Posterior cingulate gyrus (tissue), 11 donors: ENCODE measurements around the gene SSU72.
A peak's percentile ranks its signal among the peaks of the same experiment; 100 is the strongest.

ENCODE experiments used
- DNase-seq, 10 donors: peaks; one replicate each; pipeline versions ENCODE4 v3.0.0 to v3.0.0-alpha.2; 2020 to 2021; ENCODE audit warnings: mixed read lengths in 3 of 10
- intact Hi-C: fragments of 100-400 bp; cut with DNase I; formaldehyde crosslinking; loops from one replicate; pipeline ENCODE4 v1.15.1; 2023

Gene SSU72

DNA sequence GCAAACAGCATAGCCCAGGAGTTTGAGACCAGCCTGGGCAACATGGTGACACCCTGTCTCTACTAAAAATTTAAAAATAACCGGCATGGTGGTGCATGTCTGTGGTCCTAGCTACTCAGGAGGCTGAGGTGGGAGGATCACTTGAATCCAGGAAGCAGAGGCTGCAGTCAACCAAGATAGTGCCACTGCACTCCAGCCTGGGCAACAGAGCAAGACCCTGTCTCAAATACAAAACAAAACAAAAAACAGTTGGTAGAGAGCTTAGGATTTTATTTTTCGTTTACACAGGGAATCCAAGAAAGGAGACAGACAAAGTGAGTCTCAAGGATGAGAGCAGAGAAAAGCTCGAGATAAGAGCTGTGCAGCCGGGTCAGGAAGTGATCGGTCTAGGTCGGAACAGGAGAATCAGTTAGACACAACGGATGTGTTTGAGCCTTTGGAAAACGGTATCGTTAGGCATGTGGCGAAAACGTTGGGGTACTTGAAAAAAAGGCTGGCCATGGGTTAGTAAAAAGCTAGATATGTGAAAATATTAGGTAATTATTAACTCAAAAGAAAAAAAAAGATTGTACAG, 38.9 kb upstream of the SSU72 start:
- DNase-seq, result no peak
- intact Hi-C loops, result loop anchor here (2.0 kb wide), 1 partner anchor 39 kb away; the partner anchor contains the start of gene SSU72

DNA sequence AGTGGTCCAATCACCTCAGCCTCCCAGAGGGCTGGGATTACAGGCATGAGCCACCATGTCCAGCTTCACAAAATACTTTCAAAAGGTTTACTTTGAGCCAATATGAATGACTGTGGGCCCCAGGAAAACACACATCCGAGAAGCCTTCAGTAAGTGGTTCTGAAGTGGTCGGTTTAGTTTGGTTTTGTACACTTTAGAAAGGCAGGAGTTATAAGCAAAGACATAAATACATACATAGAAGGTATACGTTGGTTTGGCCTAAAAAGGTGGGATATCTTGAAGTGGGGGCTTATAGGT, 37.4 kb upstream of the SSU72 start:
- intact Hi-C loops, result no loop called here
- DNase-seq, result no peak

DNA sequence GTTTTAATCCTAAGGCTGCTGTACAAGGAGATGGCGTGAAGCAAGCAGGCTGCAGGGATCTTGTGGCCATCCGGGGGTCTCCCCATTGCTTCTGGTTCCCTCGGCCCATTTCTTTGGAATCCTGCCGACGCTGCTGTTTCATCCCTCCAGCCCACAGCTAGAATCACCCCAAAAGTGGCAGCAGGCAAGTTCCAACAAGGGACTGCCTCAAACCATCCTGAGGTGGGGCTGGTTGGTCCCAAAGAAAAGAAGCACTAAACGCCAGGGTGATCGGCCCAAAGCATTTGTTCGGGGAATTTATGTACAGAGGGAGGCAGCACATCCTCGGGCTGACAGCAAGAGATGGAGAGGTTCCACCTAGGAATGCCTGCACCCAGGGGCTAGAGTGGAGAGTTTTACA, 36.1 kb upstream of the SSU72 start:
- intact Hi-C loops, result no loop called here
- DNase-seq, result peak in 1 of 10 donors; percentile 53

DNA sequence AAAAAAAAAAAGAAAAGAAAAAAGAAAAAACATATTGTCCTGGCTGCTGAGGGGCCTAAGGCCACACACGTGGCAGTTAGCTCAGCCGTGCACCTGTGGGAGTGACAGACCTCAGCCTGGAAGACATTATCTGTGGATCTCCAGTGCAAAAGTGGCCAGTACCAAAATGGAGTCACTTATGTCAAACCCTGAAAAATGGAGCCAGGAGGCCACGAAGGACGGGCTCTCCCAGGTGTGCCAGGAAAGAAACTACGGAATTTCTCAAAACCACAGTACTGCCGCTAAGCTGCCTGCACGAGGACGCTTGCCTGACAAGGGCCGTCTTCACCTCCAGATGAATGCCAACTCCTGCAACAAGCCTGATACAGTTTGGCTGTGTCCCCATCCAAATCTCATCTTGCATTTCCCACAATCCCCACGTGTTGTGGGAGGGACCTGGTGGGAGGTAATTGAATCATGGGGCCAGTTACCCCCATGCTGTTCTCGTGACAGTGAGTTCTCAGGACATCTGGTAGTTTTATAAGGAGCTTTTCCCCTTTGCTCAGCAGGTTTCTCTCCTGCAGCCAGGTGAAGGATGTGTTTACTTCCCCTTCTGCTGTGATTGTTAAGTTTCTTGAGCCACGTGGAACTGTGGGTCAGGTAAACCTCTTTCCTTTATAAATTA, 35.3 kb upstream of the SSU72 start:
- DNase-seq, result peak in 2 of 10 donors; percentile 5 to 33
- intact Hi-C loops, result no loop called here

DNA sequence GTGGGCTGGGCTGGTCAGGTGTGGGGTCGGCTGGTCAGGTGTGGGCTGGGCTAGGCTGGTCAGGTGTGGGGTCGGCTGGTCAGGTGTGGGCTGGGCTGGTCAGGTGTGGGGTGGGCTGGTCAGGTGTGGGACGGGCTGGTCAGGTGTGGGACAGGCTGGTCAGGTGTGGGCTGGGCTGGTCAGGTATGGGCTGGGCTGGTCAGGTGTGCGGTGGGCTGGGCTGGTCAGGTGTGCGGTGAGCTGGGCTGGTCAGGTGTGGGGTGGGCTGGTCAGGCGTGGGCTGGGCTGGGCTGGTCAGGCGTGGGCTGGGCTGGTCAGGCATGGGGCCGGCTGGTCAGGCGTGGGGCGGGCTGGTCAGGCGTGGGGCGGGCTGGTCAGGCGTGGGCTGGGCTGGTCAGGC, 31.6 kb upstream of the SSU72 start:
- intact Hi-C loops, result no loop called here
- peak in 2 of 10 donors; percentile 53 for DNase-seq

DNA sequence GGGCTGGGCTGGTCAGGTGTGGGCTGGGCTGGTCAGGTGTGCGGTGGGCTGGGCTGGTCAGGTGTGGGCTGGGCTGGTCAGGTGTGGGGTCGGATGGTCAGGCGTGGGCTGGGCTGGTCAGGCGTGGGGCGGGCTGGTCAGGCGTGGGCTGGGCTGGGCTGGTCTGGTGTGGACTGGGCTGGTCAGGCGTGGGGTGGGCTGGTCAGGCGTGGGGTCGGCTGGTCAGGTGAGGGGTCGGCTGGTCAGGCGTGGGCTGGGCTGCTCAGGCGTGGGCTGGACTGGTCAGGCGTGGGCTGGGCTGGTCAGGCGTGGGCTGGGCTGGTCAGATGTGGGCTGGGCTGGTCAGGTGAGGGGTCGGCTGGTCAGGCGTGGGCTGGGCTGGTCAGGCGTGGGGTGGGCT, 31.1 kb upstream of the SSU72 start:
- DNase-seq, result peak in 3 of 10 donors; percentile 34 to 76 (median 59)
- intact Hi-C loops, result no loop called here

DNA sequence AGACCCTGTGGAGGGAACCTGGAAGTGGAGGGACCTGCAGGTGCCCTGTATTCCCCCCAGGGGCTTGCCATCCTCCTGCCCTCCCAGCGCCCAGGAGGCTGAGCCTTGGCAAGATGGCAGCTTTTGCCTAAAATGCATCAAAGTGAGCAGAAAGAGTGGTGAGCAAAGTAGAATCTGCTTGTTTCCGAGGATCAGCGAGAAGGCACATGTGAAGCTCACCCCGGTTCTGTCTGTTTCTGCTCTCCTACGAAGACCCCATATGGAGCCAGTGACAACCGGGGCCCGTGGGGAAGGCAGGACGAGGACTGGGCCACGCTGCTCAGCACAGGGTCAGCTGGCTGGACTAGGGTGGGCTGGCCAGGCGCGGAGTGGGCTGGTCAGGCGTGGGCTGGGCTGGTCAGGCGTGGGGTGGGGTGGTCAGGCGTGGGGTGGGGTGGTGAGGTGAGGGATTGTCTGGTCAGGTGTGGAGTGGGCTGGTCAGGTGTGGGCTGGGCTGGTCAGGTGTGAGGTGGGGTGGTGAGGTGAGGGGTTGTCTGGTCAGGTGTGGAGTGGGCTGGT, 30.4 kb upstream of the SSU72 start:
- DNase-seq, result peak in 3 of 10 donors; percentile 45 to 60 (median 59)
- intact Hi-C loops, result no loop called here

DNA sequence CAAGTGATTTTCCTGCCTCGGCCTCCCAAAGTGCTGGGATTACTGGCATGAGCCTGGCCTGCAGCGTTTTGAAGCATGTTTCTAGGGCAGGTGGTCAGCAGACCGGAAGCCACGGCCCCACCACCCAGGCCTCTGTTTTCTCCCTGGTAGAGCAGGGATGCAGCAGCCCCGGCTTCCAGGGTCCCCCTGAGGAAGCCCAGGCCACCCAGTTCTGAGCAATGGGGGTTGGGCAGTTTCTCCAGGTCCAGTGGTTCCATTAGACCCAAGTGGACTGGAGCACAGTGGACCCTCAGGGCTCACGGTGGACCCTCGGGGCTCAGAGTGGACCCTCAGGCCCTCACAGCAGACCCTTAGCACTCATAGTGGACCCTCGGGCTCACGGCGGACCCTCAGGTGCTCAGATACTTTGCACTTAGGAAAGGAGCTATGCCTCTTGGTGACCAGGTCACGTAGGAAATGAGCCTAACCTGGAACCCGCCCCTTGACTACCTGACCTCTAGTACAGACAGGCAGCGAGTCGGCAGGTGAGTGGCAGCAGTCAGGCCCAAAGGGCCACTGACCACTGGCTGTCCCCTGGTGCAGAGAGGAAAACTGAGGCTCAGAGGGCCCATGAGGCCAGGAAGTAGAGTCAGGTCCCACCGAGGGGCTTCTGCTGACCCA, 29.8 kb upstream of the SSU72 start:
- intact Hi-C loops, result no loop called here
- DNase-seq, result peak in 3 of 10 donors; percentile 39 to 74 (median 61)

DNA sequence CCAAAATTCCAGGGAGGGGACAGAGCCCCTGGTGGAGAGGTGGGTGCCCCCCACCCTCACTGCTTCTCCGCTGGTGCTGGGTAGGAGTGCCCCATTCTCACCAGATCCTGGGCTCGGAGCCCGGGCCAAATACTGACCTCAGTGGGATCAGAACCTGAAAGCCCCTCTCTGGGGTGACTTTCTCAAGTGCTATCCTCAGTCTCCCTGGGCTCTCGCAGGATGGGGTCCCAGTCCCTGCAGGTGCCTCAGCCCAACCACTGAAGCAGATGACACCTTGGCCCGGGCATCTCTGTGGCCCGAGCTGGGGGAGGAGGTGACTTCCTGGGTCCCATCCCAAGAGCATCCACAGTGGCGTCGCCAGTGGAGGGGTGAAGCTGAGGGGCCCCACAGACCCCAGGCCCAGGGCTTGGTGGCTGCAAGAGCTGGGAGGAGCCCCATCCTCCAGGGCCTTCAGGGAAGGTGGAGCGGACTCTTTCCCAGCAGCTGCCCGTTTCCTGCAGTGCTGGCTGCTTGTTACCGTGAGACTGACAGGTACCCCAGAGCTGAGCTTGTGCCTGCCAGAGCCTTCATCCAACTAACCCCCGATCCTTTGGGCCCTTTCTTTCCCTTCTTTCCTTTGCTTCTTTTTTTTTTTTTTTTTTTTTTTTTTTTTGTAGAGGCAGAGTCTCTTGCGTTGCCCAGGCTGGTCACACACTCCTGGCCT, 29.2 kb upstream of the SSU72 start:
- peak in 3 of 10 donors; percentile 39 to 73 (median 67) for DNase-seq
- intact Hi-C loops, result no loop called here

DNA sequence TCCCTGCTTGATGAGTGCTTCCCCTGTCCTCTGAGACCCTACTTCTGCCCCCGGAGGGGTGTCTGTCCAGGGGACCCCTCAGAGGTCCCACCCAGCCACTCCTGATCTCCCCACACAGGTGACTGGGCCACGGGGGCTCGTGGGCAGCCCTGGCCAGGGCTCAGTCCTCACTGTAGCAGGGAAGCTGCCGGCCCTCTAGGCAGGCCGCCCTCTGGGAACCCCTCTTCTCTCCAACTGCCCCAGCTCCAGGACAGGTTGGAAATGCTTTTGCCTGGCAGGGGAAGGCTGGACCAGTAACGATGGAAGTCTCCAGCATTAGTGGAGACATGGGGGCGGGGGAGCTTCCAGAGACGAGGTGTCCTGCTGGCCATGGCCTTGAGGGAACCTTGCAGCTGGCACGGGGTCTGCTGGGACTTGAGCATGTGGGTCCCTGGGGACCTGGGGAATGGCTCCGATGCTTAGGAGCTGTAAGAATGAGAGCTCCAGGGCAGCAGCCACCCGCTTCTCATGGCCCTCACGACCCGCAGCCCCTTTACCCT, 28.4 kb upstream of the SSU72 start:
- DNase-seq, result peak in 2 of 10 donors; percentile 52 to 67
- intact Hi-C loops, result no loop called here

DNA sequence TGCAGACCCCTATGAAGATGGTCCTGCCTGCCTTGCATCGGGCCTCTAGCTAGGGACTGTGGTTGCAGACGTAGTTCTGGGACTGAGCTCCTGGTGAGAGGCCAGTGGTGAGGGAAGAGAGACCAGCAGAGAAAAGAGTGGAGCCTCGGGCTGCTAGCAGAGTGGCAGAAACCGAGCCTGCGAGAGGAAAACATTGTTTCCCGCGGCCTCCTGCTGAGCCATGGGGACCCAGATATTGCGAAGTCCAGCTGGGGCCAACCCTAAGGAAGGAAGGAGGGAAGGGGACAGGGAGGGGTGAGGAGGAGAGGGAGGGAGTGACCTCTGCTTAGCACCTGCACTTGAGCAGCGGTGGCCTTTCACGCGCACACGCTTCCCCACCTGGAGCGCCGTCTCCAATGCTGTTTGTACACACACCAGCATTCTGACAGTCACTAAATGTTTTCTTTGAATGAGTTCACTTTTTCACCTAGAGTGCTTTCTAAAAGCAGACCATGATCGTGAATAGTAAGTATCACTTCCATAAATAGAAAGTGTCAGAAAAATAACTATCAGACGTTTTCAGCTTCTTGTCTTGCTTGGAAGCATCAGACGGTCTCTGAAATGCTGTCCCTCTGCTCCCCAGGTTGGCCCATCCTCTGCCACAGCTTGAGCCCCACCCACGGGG, 27.8 kb upstream of the SSU72 start:
- intact Hi-C loops, result no loop called here

DNA sequence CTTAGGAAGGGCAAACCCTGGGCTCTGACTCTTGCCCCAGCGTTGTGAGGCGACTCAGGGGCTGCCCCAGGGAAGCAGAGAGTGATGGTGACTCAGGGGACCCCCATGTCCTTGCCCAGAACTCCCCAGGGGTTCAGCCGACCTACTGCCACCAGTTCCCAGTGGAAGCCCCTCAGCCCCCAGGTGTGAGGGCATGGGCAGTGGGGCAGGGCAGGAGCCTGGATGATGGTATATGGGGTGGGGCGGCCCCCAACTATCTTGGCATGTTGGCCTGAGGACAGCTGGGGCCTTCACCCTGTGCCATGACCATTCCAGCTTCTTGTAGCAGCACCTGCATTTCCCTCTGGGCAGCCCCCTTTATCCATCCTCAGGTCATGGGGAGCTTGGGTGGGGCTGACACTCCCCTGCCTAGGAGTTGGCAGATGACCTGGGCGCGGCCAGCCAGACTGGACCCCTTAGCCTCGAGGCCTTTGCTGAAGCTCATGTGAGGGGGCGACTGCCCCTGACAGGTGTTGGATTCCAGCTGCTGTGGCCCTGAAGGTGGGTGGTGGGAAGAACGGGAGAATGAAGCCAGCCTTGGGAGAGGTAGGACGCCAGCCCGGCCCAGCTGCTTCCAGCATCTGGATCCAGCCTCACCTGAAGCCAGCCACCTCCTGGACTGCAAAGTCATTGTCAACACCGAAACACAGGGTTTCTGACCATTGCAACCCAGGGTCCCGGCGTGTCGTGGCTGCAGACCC, 27.1 kb upstream of the SSU72 start:
- DNase-seq, result peak in 3 of 10 donors; percentile 52 to 75 (median 59)
- intact Hi-C loops, result no loop called here

More for the DNA sequence above, 27.8 kb upstream of the SSU72 start:
- peak in 3 of 10 donors; percentile 52 to 67 (median 64) for DNase-seq

DNA sequence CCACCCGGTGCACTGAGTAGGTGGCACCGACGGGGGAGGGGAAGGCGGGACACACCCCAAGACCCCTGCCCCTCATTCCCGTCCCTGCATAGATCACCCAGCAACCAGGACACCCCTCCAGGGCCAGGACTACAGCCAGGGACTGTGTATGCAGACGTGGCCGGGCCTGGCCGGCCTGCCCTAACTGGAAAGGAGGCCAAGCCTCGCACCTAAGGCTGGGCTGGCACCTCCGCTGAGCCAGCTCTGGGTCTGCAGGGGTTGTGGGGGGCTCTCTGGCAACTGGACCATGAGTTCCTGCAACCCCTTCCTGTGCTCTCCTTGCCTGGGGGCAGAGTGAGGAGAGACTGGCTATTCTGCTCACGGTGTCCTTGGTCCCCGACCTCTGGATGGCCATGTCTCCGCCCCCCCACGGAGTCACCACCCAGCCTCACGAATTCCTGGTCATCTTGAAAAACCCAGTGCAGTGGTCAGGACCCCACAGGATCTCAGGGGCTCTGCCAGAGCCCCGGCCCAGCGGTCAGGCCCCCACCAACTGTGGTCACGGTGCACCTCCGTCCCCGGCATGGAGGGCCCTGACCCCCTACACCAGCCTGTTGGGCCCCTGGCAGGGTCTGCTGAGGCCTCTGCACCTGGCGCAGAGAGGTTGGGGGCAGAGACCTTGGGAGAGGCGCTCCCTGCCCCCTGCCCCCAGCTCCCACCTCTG, 26.3 kb upstream of the SSU72 start:
- intact Hi-C loops, result no loop called here
- peak in 3 of 10 donors; percentile 57 to 79 (median 78) for DNase-seq

DNA sequence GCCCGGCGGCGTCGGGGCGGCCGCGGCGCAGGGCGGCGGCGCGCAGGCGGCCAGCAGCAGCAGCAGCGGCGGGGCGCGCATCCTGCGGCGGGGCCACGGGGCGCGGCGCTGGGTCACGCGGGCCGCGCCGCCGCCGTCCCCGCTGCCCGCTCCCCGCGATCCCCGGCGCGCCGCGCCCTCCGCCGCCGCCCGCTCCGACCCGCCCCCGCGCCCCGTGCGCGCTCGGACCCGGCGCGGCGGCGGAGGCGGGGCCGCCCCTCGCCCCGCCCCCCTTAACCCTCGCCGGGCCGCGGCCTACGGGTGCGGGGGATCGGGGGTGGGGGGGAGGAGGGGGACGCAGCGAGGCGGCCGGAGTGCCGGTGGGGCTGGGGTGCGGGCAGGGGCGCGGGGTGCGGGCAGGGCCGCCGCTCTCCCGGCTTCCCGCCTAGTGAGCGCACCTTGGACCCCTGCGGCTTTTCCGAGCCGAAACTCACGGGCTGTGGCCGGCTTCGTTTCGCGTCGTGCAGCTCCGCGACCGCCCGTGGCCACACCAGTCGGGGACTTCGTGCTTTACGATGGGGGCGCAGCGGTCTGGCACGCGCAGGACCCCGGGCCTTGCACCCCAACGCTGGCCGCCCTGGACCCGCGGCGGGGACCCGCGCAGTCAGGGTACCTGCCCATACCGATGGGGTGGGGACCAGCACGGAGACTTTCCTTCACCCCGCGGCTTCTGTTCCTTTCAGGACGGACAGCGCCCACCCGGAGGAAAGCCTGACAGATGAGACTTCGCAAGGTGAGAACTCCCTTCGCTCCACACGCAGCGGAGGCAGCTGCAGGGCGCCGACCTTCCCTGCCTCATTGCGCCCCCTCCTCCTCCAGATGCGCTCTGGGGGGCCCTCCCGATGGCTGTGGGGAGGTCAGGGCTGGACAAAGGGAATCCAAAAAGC, 25.5 kb upstream of the SSU72 start, which contains the start of gene FNDC10:
FNDC10 (minus strand) TSS at position 201 of the 926 bp plus-strand sequence; CDS start at position 81, 120 bp downstream.
- DNase-seq, result peak in 3 of 10 donors; percentile 72 to 83 (median 79)
- intact Hi-C loops, result no loop called here

DNA sequence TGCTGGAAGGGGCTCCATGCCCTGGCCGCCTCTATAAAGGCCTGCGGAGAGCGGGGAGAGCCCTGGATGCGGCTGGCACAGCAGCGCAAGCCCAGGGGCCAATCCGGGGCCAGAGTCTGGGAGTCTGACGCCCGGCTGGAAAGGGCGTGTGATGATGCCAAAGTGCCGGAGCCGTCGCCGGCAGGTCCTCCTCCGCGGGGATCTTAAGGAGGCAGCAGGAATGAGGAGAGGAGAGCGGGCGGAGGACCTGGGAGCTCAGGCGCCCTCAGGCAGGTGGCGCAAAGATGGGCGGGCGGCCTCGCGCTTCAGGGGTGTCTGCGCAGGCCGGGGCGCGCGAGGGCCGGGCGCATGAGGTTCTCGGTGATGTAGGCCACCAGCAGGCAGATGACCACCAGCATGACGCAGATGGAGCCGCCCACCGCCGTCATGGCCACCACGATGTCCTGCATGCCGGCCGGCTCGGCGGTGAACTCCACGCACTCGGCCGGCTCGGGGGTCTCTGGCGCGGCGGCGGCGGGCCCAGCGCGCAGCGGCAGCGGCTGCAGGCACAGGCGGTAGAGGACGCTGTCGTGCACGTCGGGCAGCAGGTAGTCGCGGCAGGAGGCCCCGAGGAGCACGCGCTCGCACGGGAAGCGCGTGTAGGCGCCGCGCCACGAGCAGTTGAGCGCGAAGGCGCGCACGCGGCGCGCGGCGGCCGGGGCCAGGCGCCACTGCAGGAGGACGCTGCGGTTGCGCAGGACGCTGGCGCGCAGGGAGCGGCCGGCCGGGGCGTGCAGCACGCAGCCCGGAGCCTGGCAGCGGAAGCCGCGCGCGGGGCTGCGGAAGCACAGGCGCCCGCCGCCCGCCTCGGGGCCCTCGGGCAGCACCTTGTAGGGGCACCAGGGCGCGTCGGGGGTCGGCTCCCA, 24.6 kb upstream of the SSU72 start:
- intact Hi-C loops, result no loop called here
- DNase-seq, result peak in 3 of 10 donors; percentile 81 to 90 (median 85)

DNA sequence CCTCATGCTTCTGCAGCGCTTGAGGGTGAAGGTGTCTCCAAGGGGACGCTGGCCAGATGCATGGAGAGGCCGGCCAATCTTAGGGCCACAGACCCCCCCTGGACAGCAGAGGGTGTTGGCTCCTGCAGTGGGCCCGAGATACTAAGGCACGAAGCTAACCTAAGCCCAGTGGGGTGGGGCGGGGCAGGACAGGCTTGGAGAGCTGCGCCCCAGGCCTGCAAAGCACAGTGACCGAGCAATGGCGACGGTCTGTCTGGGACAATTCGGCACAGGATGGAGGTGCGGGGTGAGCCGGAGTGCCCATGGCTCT, 24.0 kb upstream of the SSU72 start:
- DNase-seq, result no peak
- intact Hi-C loops, result no loop called here
